ENCODE measurements around the gene IL36RN.

IL36RN gene

DNA sequence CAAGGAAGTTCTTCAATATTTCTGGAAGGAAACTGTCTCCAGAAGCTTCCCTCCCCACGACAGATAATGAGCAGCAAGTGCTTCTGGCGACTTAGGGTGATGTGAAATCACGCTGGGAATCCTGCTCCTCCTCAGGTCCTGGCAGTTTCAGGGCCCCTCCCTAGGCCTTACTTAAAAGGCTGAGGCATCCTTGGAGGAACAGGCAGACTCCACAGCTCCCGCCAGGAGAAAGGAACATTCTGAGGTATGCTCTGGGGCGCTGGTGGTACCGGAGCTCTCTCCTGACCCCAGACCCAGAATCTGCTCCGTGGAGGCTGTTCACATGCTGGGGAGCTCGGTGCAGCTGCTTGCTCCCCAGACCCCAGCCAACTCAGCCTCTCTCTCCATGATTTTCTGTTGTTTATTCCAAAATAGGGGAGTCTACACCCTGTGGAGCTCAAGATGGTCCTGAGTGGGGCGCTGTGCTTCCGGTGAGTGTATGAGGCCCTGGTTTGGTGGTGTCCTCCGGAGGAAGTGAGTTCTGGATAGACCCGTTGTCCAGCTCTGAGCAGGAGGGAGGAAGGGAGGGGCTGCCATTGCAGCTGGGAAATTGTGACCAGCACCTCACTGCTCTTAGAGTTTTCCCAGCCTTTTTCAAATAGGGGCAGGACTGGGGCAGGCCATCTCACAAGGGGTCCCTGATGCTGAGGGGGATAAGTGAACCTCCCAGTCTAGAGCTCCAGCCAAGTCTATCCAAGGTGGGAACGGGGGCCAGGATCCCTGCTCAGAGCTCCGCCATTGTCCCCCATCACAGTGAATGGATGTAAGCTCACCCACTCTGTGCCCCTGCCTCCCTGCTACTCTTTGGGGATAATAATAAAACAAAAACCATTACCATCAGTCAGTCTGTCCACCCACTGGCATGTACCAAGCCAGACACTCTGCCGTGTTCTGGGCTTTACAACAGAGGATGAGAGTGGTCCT lies at the start of gene IL36RN:
TSS of gene IL36RN (plus strand) at position 201 of the 963 bp plus-strand sequence. CDS start at position 442, 241 bp downstream.
- DNase-seq, result no peak

DNA sequence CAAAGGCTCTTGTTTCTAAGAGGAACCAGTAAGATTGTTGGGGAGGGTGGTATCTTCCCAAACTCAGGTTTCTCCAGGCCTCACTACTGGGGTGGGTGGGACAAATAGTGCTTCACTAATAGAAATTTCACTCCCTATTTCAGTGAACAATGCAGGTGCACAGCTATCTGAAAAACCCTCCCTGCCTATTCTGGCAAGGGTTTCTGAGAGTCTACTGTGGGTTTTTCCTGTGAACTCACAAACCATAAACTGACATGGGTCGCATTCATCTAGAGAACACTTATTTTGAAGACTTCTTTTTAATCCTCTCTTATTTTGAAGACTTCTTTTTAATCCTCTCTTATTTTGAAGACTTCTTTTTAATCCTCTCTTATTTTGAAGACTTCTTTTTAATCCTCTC lies 49.4 kb upstream of the IL36RN start:
- DNase-seq, result no peak

- no peak for DNase-seq
Measured at GRCh38 chr2:113010088-113010487, 48.9 kb upstream of the IL36RN start.

DNA sequence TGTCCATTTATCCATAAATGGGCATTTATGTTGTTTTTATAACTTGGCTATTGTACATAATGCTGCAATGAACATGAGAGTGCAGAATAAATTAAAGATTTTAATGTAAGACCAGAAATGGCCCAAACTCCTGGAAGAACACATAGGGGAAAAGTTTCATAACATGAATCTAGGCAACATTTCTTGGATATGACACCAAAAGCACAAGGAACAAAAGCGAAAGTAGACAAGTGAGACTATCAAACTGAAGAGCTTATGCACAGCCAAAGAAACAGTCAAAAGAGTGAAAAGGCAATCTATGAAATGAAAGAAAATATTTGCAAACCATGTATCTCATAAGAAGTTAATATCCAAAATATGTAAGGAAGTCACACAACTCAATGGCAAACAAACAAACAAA lies 47.9 kb upstream of the IL36RN start:
- no peak for DNase-seq

- DNase-seq, result no peak
Measured at GRCh38 chr2:113012436-113013335, 46.3 kb upstream of the IL36RN start.

- DNase-seq, result no peak
Measured at GRCh38 chr2:113013336-113013661, 45.7 kb upstream of the IL36RN start.

DNA sequence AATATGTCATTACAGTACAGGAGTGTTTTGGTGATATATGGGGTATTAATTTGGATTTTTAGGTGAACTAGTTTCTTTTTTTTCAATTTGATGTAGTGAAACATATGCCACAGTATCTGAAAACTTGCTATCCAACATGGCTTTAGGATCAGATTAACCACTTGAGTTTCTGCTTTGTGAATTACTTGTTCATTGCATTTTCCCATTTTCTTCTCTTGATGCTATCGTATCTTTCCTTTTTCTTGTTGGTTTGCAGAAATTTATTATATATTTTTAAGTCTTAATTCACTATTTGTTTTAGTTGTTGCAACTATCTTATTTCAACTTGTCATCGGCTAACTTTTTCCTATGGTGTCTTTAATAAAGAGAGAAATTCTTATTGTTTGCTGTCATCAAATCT lies 44.9 kb upstream of the IL36RN start:
- DNase-seq, result no peak

GRCh38 chr2:113015042-113015441 lies 44.0 kb upstream of the IL36RN start:
- no peak for DNase-seq

DNA sequence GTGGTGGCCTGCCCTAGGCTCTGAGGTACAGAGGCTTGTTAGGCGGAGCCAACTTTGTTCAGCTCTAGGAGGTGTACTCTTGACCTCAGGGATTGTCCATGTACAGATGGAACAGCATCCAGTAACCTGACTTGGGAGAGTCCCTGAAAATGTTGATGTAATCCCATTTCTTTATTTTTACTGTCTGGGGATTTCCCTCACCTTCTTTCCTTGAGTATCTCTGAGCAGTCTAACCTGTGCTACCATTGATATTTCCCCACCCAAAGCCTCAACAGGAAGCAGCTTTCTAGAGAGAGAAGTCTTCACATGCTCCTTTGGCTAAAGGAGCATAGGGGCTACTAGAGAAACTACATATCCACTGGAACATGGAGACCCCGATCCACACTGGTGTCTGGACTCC lies 43.3 kb upstream of the IL36RN start:
- DNase-seq, result no peak

- no peak for DNase-seq
Measured at GRCh38 chr2:113018509-113018908, 40.5 kb upstream of the IL36RN start.

DNA sequence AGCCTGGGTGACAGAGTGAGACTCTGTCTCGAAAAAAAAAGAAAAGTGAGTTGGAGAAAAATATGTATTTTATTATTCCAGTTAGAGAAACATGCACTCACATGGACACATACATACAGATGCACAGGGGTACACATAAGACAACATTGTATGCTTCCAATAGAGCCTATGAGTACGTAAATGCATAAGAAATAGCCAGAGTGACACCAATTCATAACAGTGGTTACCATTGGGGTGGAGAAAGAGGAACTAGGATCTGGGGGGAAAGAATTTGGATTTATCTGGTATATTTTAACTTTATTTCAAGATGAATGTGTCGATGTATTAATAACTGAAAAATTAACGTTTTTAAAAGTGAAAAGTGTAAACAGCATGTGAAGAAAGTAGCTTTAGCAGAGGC lies 37.7 kb upstream of the IL36RN start:
- DNase-seq, result no peak

DNA sequence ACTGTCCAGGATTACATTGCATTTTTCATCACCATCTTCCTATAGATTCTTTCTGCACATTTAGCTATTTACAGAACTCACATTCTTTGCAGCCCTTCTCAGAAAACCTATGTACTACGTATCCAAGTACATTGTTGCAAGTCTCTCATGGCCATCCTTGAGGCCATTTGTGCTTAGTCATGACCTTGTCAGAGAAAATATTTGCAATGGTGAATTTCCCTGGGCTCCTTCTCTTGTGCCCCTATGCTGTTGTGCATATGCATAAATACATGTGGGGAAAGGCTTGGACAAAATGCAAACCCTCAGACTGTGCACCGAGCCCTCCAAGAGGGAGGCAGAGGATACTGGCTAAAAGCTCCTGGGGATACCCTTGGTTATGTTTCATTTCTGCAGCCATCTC lies 34.2 kb upstream of the IL36RN start:
- no peak for DNase-seq

DNA sequence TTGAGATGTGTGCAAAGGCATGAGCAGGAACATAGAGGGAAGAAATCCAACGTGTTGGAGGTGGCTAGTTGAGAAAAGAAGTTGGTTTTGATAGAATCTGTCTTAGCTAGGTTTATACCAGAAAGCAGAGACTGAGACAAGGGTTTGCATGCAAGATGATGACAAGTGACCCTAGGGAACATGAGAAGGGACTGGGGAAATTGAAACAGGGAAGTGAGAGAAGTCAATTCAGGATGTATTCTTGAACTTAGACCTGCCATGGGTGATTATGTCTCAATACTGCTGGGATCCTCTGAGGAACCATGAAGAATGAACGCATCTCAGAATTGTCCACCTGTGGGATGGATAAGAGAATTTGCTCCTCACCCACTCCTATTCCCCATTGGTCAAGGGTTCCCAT lies 33.3 kb upstream of the IL36RN start:
- no peak for DNase-seq

DNA sequence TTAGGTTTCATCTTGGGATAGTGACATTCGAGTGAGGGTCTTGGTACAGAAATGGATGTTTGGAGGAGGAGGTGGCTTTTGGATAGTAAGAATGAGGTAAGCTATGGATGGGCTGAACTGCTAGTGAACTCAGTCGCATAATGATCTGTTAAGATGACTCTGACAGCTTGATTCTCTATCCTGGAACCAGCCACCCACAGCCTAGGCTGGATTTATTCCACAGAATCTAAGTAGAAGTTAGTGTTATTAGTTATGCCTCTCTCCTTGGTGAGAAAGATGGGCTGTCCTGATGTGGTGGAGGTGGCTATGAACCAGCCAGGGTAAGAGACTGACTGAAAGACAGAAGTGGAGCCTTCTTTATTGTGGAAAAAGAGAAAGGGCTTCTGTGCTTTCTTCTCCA lies 31.3 kb upstream of the IL36RN start:
- DNase-seq, result no peak

DNA sequence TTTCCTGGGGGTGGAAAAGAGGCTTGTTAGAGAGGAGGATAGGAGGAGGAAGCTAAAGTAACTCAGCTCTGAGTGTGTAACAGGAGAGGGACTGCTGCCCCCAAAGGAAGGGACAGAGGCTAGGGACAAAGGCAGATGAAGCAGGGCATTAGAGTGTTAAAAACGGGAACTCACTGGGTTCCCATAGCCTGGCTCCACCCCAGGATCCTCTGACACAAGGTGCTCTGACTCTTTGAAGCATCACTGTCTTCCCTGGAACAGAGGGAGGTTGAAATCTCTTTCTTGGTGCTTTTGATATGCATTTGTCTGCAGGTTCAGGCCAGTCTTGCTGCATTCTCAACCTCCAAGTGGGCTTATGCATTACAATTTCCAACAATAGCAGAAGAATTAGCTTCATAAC lies 30.9 kb upstream of the IL36RN start:
- DNase-seq, result no peak

DNA sequence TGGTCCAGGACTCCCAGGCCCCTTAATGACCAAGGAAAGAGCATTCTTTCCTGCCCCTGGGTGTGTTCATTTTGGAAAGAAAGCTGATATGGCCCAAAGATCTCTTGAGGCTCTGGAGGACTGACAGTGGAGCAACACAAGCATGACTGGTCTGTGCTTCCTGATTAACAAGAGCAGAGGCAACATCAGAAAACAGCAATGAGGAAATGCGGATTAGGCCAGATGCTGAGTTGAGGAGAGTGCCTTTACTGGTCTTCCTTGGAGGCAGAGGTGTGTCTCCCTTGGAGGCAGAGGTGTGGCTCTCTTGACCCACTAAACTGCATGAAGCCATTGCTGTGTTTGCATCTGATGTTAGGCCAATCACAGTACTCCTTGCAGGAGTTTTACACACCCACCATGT lies 26.3 kb upstream of the IL36RN start:
- no peak for DNase-seq

GRCh38 chr2:113034016-113034415 lies 25.0 kb upstream of the IL36RN start:
- DNase-seq, result no peak

GRCh38 chr2:113036763-113037162 lies 22.2 kb upstream of the IL36RN start:
- DNase-seq, result no peak

DNA sequence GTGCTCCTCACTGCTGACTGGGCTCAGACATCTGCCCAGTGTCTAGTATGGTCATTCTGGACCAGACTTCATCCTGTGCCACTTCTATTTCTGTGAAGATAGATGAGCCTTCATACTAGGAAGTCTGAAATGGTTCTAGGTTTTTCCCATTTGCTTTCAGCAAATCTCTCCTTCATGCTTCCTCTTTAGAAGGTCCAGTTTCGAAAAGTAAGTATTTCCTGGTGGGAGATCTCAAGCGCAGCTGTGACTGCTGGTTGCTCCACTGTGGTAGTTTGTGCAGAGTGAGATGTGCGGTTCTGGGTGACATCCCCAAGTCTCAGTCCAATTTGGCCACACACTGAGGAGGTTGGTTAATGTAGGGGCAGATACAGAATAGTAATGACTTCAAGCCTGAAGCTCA lies 20.7 kb upstream of the IL36RN start:
- no peak for DNase-seq

DNA sequence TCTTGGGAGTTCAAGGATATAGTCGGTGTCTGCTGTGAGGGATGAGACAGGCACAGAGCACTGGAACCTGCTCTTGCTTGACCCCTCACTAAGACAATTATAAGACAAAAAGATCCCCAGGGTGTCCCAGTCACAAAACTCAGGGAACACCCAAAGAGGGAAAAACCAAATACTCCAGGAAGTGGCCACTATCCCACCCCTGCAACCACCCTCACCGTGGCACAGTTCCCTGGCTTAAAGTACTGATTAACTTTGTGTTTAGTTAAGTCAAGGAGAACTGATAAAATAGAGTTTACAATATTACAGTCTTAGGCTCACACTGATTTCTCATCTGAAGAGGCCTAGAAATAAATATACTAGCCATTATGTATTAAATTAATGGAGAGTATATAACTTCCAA lies 19.8 kb upstream of the IL36RN start:
- no peak for DNase-seq

GRCh38 chr2:113039719-113040118 lies 19.3 kb upstream of the IL36RN start:
- DNase-seq, result no peak

- no peak for DNase-seq
Measured at GRCh38 chr2:113041871-113042270, 17.1 kb upstream of the IL36RN start.

DNA sequence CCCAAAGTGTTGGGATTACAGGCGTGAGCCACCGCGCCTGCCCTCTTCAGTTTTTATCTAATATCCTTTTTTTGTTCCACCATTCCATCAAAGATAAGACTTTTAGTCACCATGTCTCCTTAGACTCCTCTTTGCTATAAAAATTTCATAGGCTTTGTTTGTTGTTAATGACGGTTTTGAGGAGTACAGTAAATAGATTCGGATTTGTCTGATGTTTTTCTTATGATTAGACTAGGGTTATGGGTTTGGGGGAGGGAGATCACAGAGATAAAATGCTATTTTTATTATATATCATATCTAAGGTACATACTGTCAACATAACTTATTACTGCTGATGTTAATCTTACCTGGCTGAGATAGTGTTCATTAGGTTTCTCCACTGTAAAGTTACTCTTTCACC lies 12.5 kb upstream of the IL36RN start:
- DNase-seq, result no peak
